ENCODE results near the gene RANBP9. TPM values are rescaled to one million over a fixed set of nuclear protein-coding genes. Genes with fewer than 3 reads are reported as not detected.

Gene RANBP9
- total RNA-seq, 1 experiment from 2014 or later, result 73.8 TPM

GRCh38 chr6:13716225-13716954, 4.8 kb upstream of the RANBP9 start:
- H3K4me2 ChIP-seq, result peak overlapping the region; percentile 25; the same call in 1 of the 2 replicates
- no peak overlapping the region for H2AFZ ChIP-seq
- no peaks in the 10 kb centered on the region for H3K9me2 ChIP-seq (ENCODE audit: insufficient read depth)
- no peaks in the 10 kb centered on the region for H3K9me3 ChIP-seq (ENCODE audit: insufficient read depth, low read depth)
- ChIA-PET CTCF (no interaction called here), POLR2A (ENCODE audit: unreplicated experiment) (no interaction called here)
- H3F3A ChIP-seq (ENCODE audit: insufficient read depth, low read depth), result peaks cover 32% of the 10 kb centered on the region
- BruUV-seq (replicated peaks), result no TSS peak
- intact Hi-C loops (cut with micrococcal nuclease; ENCODE audit: unreplicated experiment), result loop anchor here (10.0 kb wide), 1 partner anchor 158 kb away; no protein-coding TSS in a partner anchor
- H3K79me2 ChIP-seq (ENCODE audit: low read depth), result peaks cover 4% of the 10 kb centered on the region; the same call in 1 of the 2 replicates
- H3K4me1 ChIP-seq (replicated peaks; ENCODE audit: insufficient read depth), result peaks cover 44% of the 10 kb centered on the region
- no peak for DNase-seq
- no peaks in the 10 kb centered on the region for H3K36me3 ChIP-seq (ENCODE audit: low read depth)
- no peaks in the 10 kb centered on the region for H3K27me3 ChIP-seq (ENCODE audit: insufficient read depth, low read depth)
- no peak overlapping the region for H3K4me3 ChIP-seq
- H4K20me1 ChIP-seq (ENCODE audit: insufficient read depth), result no peaks in the 10 kb centered on the region
- H3K27ac ChIP-seq, result peak overlapping the region; percentile 82
- no peak for TF ChIP-seq CTCF (conservative IDR thresholded peaks at IDR 0.05)
- TF ChIP-seq EZH2 (IDR thresholded peaks at IDR 0.05; ENCODE audit: low read depth), result no peak

GRCh38 chr6:13715444-13715883, 3.8 kb upstream of the RANBP9 start:
- H3K27ac ChIP-seq, result peak overlapping the region; percentile 82
- peak overlapping the region; percentile 25 for H3K4me2 ChIP-seq
- no peak overlapping the region for H3K4me3 ChIP-seq
- peaks cover 35% of the 10 kb centered on the region for H3F3A ChIP-seq (ENCODE audit: insufficient read depth, low read depth)
- ChIA-PET POLR2A (ENCODE audit: unreplicated experiment) (no interaction called here), CTCF (no interaction called here)
- peaks cover 35% of the 10 kb centered on the region for H3K4me1 ChIP-seq (replicated peaks; ENCODE audit: insufficient read depth)
- TF ChIP-seq EZH2 (IDR thresholded peaks at IDR 0.05; ENCODE audit: low read depth) (no peak), CTCF (conservative IDR thresholded peaks at IDR 0.05) (no peak)
- H4K20me1 ChIP-seq (ENCODE audit: insufficient read depth), result 0 out of 2 replicates have a peak, but pooled peaks cover under 1% of the 10 kb centered on the region
- H3K27me3 ChIP-seq (ENCODE audit: insufficient read depth, low read depth), result no peaks in the 10 kb centered on the region
- BruUV-seq (replicated peaks), result no TSS peak
- peaks cover 9% of the 10 kb centered on the region for H3K79me2 ChIP-seq (ENCODE audit: low read depth)
- H3K36me3 ChIP-seq (ENCODE audit: low read depth), result no peaks in the 10 kb centered on the region
- intact Hi-C loops (cut with micrococcal nuclease; ENCODE audit: unreplicated experiment), result loop anchor here (10.0 kb wide), 1 partner anchor 159 kb away; no protein-coding TSS in a partner anchor
- peak in 1 of 2 experiments; percentile 88 for DNase-seq
- H3K9me2 ChIP-seq (ENCODE audit: insufficient read depth), result no peaks in the 10 kb centered on the region
- H3K9me3 ChIP-seq (ENCODE audit: insufficient read depth, low read depth), result no peaks in the 10 kb centered on the region
- no peak overlapping the region for H2AFZ ChIP-seq

- ChIA-PET POLR2A (ENCODE audit: unreplicated experiment) (interaction anchor here (0.7 to 0.9 kb wide), 2 partner anchors 12 to 97 kb away, joined by 9 to 25 read pairs; partner anchors contain the start of gene NOL7), CTCF (interaction anchor here (0.6 kb wide), 1 partner anchor 92 kb away, joined by 22 read pairs; no protein-coding TSS in a partner anchor)
- Histone ChIP-seq H4K20me1 (ENCODE audit: insufficient read depth) (peaks cover 29% of the 10 kb centered on the region), H3K79me2 (ENCODE audit: low read depth) (peaks cover 38% of the 10 kb centered on the region), H3K4me2 (peak overlapping the region; percentile 86), H3K27ac (peak overlapping the region; percentile 83), H3K36me3 (ENCODE audit: low read depth) (no peaks in the 10 kb centered on the region), H2AFZ (peak overlapping the region; percentile 87), H3K4me1 (replicated peaks; ENCODE audit: insufficient read depth) (peaks cover 51% of the 10 kb centered on the region), H3K9me3 (ENCODE audit: insufficient read depth, low read depth) (no peaks in the 10 kb centered on the region), H3K9me2 (ENCODE audit: insufficient read depth) (no peaks in the 10 kb centered on the region), H3K27me3 (ENCODE audit: insufficient read depth, low read depth) (no peaks in the 10 kb centered on the region), H3K4me3 (peak overlapping the region; percentile 87), H3F3A (ENCODE audit: insufficient read depth, low read depth) (peaks cover 45% of the 10 kb centered on the region)
- peak in 1 of 2 experiments; percentile 50 for DNase-seq
- TSS peak; percentile 71 for BruUV-seq (replicated peaks)
- intact Hi-C loops (cut with micrococcal nuclease; ENCODE audit: unreplicated experiment), result loop anchor here (1.0 to 10.0 kb wide), 4 partner anchors 12 to 162 kb away; partner anchors contain the start of gene MCUR1
- TF ChIP-seq EZH2 (IDR thresholded peaks at IDR 0.05; ENCODE audit: low read depth), result no peak
- TF ChIP-seq CTCF (conservative IDR thresholded peaks at IDR 0.05), result no peak
Observed at GRCh38 chr6:13712599-13712898, 914 bp upstream of the RANBP9 start.
